A673 (cell line): ENCODE data around the gene EP300. TPM values are rescaled to one million over a fixed set of nuclear protein-coding genes. Genes with fewer than 3 reads are reported as not detected.

ENCODE experiments used
- BruUV-seq: library from RNA; stranded (reverse); fragments of 400-500 nt; replicated peaks from 2 replicates; lab custom pipeline; 2021; lab: Mats Ljungman, UMichigan
- CTCF ChIA-PET: fragments of 300-600 bp; sonication (Branson Sonifier 250); formaldehyde crosslinking; loops from one replicate; lab custom pipeline; 2022; ENCODE audit warnings: antibody characterized with exemption; lab: Charles Lee
- POLR2A ChIA-PET: fragments of 300-600 bp; sonication (Branson Sonifier 250); formaldehyde crosslinking; loops from one replicate; lab custom pipeline; 2022; ENCODE audit warnings: antibody characterized with exemption; ENCODE audit not compliant: low non-redundant PET; lab: Charles Lee
- DNase-seq: peaks from one replicate; pipeline ENCODE4 v3.0.0-alpha.2; 2015; ENCODE audit warnings: low spot score
- H3K27ac ChIP-seq: fragments of 200-600 bp; sonication (generic); 2 replicates; pipeline ENCODE4 v1.5.1; 2016; ENCODE audit warnings: mixed run types, low read depth, mild to moderate bottlenecking, mixed read lengths, antibody characterized with exemption, low read length; ENCODE audit not compliant: poor library complexity, severe bottlenecking
- H3K27me3 ChIP-seq: fragments of 200-600 bp; sonication (generic); replicated peaks from 2 replicates; pipeline ENCODE4 v1.6.1; 2017; ENCODE audit warnings: mixed run types, low read depth, mild to moderate bottlenecking, mixed read lengths, antibody characterized with exemption, low read length; ENCODE audit not compliant: insufficient read depth, poor library complexity
- H3K36me3 ChIP-seq: fragments of 200-600 bp; sonication (generic); 2 replicates; pipeline ENCODE4 v1.6.1; 2016; ENCODE audit warnings: mixed run types, mild to moderate bottlenecking, mixed read lengths, antibody characterized with exemption, low read length; ENCODE audit not compliant: insufficient read depth, poor library complexity, severe bottlenecking
- H3K4me1 ChIP-seq: fragments of 200-600 bp; sonication (generic); 2 replicates; pipeline ENCODE4 v1.6.1; 2017; ENCODE audit warnings: mixed run types, mild to moderate bottlenecking, mixed read lengths, antibody characterized with exemption, low read length; ENCODE audit not compliant: insufficient read depth, poor library complexity, severe bottlenecking
- H3K4me3 ChIP-seq: fragments of 200-600 bp; sonication (generic); 2 replicates; pipeline ENCODE4 v1.5.1; 2016; ENCODE audit warnings: low read depth, mixed run types, mild to moderate bottlenecking, mixed read lengths, low read length; ENCODE audit not compliant: poor library complexity, severe bottlenecking
- H3K9me3 ChIP-seq: fragments of 200-600 bp; sonication (generic); 2 replicates; pipeline ENCODE4 v1.6.1; 2016; ENCODE audit warnings: mixed run types, low read depth, mild to moderate bottlenecking, mixed read lengths, antibody characterized with exemption, low read length; ENCODE audit not compliant: poor library complexity, severe bottlenecking
- EZH2 ChIP-seq: fragments of 200-600 bp; sonication (generic); IDR thresholded peaks from 2 replicates; pipeline ENCODE4 v1.6.1; 2017; ENCODE audit warnings: borderline replicate concordance, low read depth, mild to moderate bottlenecking, mixed read lengths, antibody characterized with exemption, low read length; ENCODE audit not compliant: poor library complexity, severe bottlenecking
- intact Hi-C: fragments of 100-400 bp; cut with micrococcal nuclease; formaldehyde crosslinking; loops from one replicate; pipeline ENCODE4 v1.10.0; 2022; ENCODE audit not compliant: unreplicated experiment
- total RNA-seq: library from RNA; stranded (reverse); gene quantifications from 2 replicates; pipeline ENCODE4 v1.2.3, GENCODE V29; 2021
- TF ChIP-seq, protein P1 (sequence below): fragments of 300-800, 200-600 bp; sonication (generic); conservative IDR thresholded peaks from 2 replicates; pipeline ENCODE4 v1.5.1; 2017; ENCODE audit warnings: low read depth, mild to moderate bottlenecking, antibody characterized with exemption, low read length, moderate library complexity, mixed read lengths

The EP300 gene
- total RNA-seq, 1 experiment from 2014 or later: 85.6 TPM

DNA sequence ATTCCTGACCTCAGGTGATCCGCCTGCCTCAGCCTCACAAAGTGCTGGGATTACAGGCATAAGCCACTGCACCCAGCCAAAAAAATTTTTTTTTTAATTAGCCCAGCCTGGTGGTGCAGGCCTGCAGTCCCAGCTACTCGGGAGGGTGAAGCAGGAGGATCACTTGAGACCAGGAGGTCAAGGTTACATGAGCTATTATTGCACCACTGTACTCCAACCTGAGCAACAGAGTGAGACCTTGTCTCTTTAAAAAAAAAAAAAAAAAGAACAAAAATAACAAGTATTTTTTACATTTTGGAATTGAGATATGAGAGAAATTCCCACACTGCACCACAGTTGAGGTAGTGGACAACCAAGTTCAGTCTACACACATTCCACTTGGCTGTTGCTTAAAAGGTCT lies 99.1 kb downstream of the EP300 start:
- no peak overlapping the region for H3K4me3 ChIP-seq
- H3K4me1 ChIP-seq: no peaks in the 10 kb centered on the region
- no peak overlapping the region for H3K27ac ChIP-seq
- no peaks in the 10 kb centered on the region for H3K9me3 ChIP-seq
- intact Hi-C loops: no loop called here
- CTCF ChIA-PET: no interaction called here
- no peaks in the 10 kb centered on the region for H3K27me3 ChIP-seq
- POLR2A ChIA-PET: no interaction called here
- no peak for DNase-seq
- BruUV-seq: no TSS peak
- H3K36me3 ChIP-seq: no peaks in the 10 kb centered on the region
- TF ChIP-seq EZH2: no peak

DNA sequence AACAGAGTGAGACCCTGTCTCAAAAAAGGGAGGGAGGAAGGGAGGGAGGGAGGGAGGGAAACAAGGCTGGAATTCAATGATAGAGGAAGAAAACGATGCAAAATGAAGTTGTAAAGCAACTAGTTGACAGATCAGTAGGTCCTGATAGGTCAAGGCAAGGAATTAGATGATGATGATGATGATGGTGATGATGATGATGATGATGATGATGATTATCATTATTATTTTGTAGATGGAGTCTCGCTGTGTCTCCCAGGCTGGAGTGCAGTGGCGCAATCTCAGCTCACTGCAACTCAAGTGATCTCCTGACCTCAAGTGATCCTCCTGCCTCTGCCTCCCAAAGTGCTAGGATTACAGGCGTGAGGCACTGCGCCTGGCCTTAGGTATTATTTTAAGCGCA lies 101.4 kb downstream of the EP300 start:
- Histone ChIP-seq H3K4me1 (peaks cover 15% of the 10 kb centered on the region), H3K36me3 (no peaks in the 10 kb centered on the region), H3K9me3 (no peaks in the 10 kb centered on the region), H3K27ac (no peak overlapping the region), H3K4me3 (no peak overlapping the region), H3K27me3 (no peaks in the 10 kb centered on the region)
- no peak for TF ChIP-seq EZH2
- TF ChIP-seq, protein P1, sequence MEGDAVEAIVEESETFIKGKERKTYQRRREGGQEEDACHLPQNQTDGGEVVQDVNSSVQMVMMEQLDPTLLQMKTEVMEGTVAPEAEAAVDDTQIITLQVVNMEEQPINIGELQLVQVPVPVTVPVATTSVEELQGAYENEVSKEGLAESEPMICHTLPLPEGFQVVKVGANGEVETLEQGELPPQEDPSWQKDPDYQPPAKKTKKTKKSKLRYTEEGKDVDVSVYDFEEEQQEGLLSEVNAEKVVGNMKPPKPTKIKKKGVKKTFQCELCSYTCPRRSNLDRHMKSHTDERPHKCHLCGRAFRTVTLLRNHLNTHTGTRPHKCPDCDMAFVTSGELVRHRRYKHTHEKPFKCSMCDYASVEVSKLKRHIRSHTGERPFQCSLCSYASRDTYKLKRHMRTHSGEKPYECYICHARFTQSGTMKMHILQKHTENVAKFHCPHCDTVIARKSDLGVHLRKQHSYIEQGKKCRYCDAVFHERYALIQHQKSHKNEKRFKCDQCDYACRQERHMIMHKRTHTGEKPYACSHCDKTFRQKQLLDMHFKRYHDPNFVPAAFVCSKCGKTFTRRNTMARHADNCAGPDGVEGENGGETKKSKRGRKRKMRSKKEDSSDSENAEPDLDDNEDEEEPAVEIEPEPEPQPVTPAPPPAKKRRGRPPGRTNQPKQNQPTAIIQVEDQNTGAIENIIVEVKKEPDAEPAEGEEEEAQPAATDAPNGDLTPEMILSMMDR: no peak
- DNase-seq: no peak
- no TSS peak for BruUV-seq
- ChIA-PET CTCF (no interaction called here), POLR2A (no interaction called here)
- intact Hi-C loops: no loop called here

DNA sequence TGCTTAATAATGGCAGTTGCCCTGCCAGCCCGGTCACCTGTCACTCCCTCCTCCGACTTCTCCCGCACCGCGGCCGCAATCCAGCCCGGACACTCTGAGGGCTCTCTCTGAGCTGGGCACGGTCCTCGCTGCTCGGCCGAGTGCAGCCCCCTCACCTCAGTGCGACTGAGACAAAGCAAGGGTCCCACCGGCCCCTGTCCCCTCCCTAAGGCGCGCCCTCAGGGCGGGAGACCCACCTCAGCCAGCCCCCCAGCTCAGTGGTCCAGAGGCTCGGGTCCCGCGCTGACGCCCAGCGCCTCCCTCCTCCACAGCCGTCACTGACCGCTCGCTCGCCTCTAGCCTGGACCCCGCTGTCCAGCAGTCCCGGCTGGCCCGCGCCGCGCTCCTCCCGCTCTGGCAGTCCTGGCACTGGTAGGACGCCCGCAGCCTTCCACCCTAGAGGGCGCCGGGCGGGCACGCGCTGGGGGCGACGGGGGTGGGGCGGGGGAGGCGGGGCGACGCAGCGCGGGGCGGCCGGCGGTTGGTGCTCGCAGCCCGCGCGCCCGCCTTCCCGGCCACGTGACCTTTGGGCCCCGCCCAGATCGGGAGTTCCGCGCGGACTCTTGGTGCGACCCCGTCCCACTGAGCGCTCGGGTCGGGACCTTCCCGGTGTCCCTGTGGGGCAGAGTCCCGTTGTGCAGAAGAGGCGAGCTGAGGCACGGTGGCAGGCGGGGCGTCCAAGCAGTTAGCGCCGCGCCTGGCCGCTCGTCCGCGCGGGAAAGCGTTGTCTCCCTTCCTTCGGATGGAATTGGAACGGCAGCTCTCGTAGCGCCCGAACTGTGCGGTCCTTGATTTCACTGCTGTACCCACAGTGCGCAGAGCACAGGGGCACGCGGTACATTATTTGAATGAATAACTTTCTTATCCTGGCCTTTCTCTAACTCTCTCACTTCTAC lies 104.9 kb downstream of the EP300 start:
- TF ChIP-seq EZH2: no peak
- TF ChIP-seq, protein P1: 0 out of 2 replicates have a peak, but pooled peaks have one; percentile 22
- Histone ChIP-seq H3K4me3 (peak overlapping the region; percentile 61), H3K4me1 (peaks cover 16% of the 10 kb centered on the region), H3K27ac (peak overlapping the region; percentile 8), H3K27me3 (no peaks in the 10 kb centered on the region), H3K36me3 (no peaks in the 10 kb centered on the region), H3K9me3 (no peaks in the 10 kb centered on the region)
- POLR2A ChIA-PET: no interaction called here
- no TSS peak for BruUV-seq
- CTCF ChIA-PET: interaction anchor here (1.7 kb wide), 1 partner anchor 275 kb away, joined by 6 read pairs; no protein-coding TSS in a partner anchor
- intact Hi-C loops: no loop called here
- DNase-seq: peak; percentile 88
